Stimulated activated CD4-positive, alpha-beta T cell treated with anti-CD3 and anti-CD28 coated beads, Interleukin-1b, Interleukin-23, amount 100 ng/mL, for 1 hour (primary cell): ENCODE results near the gene B3GALT6.

ENCODE experiments used
- DNase-seq, 2 donors: peaks; one replicate each; pipeline ENCODE4 v3.0.0-alpha.2; 2020; ENCODE audit warnings: low read depth in 2 of 2

The B3GALT6 gene

GRCh38 chr1:1215881-1216605 lies 16.0 kb upstream of the B3GALT6 start:
- no peak for DNase-seq

- no peak for DNase-seq
Observed at GRCh38 chr1:1216770-1217620, 15.0 kb upstream of the B3GALT6 start.

- DNase-seq, result no peak
Observed at GRCh38 chr1:1217621-1218523, 14.2 kb upstream of the B3GALT6 start.

- no peak for DNase-seq
Observed at GRCh38 chr1:1218524-1219200, 13.4 kb upstream of the B3GALT6 start.

- DNase-seq, result no peak
Observed at GRCh38 chr1:1219341-1219740, 12.7 kb upstream of the B3GALT6 start.

- DNase-seq, result no peak
Observed at GRCh38 chr1:1220197-1220596, 11.8 kb upstream of the B3GALT6 start.

GRCh38 chr1:1221887-1222574 lies 10.0 kb upstream of the B3GALT6 start:
- no peak for DNase-seq

GRCh38 chr1:1222575-1223225 lies 9.3 kb upstream of the B3GALT6 start:
- DNase-seq, result no peak

GRCh38 chr1:1223321-1223720 lies 8.7 kb upstream of the B3GALT6 start:
- DNase-seq, result no peak

- DNase-seq, result no peak
Observed at GRCh38 chr1:1223891-1224290, 8.1 kb upstream of the B3GALT6 start.

GRCh38 chr1:1225238-1225845 lies 6.7 kb upstream of the B3GALT6 start:
- DNase-seq, result no peak

GRCh38 chr1:1225913-1226312 lies 6.1 kb upstream of the B3GALT6 start:
- no peak for DNase-seq

- DNase-seq, result no peak
Observed at GRCh38 chr1:1226566-1227362, 5.3 kb upstream of the B3GALT6 start.

GRCh38 chr1:1227386-1227785 lies 4.7 kb upstream of the B3GALT6 start:
- DNase-seq, result no peak

GRCh38 chr1:1228187-1228586 lies 3.9 kb upstream of the B3GALT6 start:
- DNase-seq, result no peak

GRCh38 chr1:1228596-1229321 lies 3.3 kb upstream of the B3GALT6 start:
- DNase-seq, result no peak

- no peak for DNase-seq
Observed at GRCh38 chr1:1229770-1230169, 2.3 kb upstream of the B3GALT6 start.

- no peak for DNase-seq
Observed at GRCh38 chr1:1230656-1231399, 1.2 kb upstream of the B3GALT6 start.
